Esophagus muscularis mucosa (tissue), 4 donors: ENCODE results near the gene NAGPA. TPM values are rescaled to one million over a fixed set of nuclear protein-coding genes. Genes with fewer than 3 reads are reported as not detected.

Source experiments
- DNase-seq: peaks from one replicate; pipeline ENCODE4 v3.0.0-alpha.2; 2017; ENCODE audit errors: extremely low spot score
- H3K27ac ChIP-seq, 4 donors: fragments of 200-600 bp; sonication (generic); replicated peaks in 1 of 4; 1 replicate in 3 of 4; 2 replicates in 1 of 4; pipeline ENCODE4 v1.5.1; 2016 to 2019; ENCODE audit warnings: mild to moderate bottlenecking in 1 of 4
- H3K27me3 ChIP-seq, 4 donors: fragments of 200-600 bp; sonication (generic); one replicate each; pipeline versions ENCODE4 v1.5.1 to v1.6.0; 2016 to 2019
- H3K36me3 ChIP-seq, 4 donors: fragments of 200-600 bp; sonication (generic); one replicate each; pipeline ENCODE4 v1.5.1; 2016 to 2019
- H3K4me1 ChIP-seq, 4 donors: fragments of 200-600 bp; sonication (generic); one replicate each; pipeline ENCODE4 v1.5.1; 2016 to 2019
- H3K4me3 ChIP-seq, 4 donors: fragments of 200-600 bp; sonication (generic); 1 replicate in 2 of 4; 2 replicates in 2 of 4; pipeline ENCODE4 v1.5.1; 2016 to 2019; ENCODE audit warnings: mild to moderate bottlenecking in 4 of 4, moderate library complexity in 1 of 4
- H3K9me3 ChIP-seq, 4 donors: fragments of 200-600 bp; sonication (generic); 1 replicate in 3 of 4; 2 replicates in 1 of 4; pipeline ENCODE4 v1.5.1; 2016 to 2019
- EP300 ChIP-seq: sonication (generic); formaldehyde crosslinking; IDR thresholded peaks from one replicate; pipeline ENCODE4 v1.6.1; 2017; ENCODE audit warnings: antibody characterized with exemption
- POLR2A ChIP-seq: fragments of 450-650 bp; IDR thresholded peaks from one replicate; pipeline ENCODE4 v1.6.1; 2017; ENCODE audit warnings: antibody characterized with exemption, moderate library complexity, mild to moderate bottlenecking, low read depth
- POLR2AphosphoS5 ChIP-seq, 2 donors: sonication (generic); formaldehyde crosslinking; IDR thresholded peaks; one replicate each; pipeline ENCODE4 v1.6.1; 2017; ENCODE audit warnings: antibody characterized with exemption in 2 of 2
- WGBS: methylation state at CpG from one replicate; pipeline ENCODE4 v1.1.5; 2018; 5-methylcytosine and 5-hydroxymethylcytosine counted together
- intact Hi-C: fragments of 100-400 bp; cut with DNase I; formaldehyde crosslinking; loops from one replicate; pipeline ENCODE4 v1.15.1; 2023
- total RNA-seq, 4 donors: library from RNA; depleted of rRNA; stranded (reverse); fragments of >200 nt; gene quantifications; one replicate each; pipeline versions ENCODE4 v1.1.0 to v1.2.1, GENCODE V29; 2016
- TF ChIP-seq, protein P1 (sequence below), 3 experiments: fragments of 200-600 bp in 2 of 3; fragments of 450-650 bp in 1 of 3; sonication (generic) in 2 of 3; IDR thresholded peaks; one replicate each; pipeline ENCODE4 v1.5.1; 2017 to 2019; ENCODE audit warnings: antibody characterized with exemption in 3 of 3, mild to moderate bottlenecking in 2 of 3, moderate library complexity in 1 of 3

The NAGPA gene
- total RNA-seq, 4 donors from 2014 or later = 15.4 to 24.1 (median 21.1) TPM

- intact Hi-C loops = no loop called here
- WGBS = 95% methylated on average over 22 of the region's 32 CpGs
- DNase-seq = no peak
- H3K27me3 ChIP-seq = no peaks in the 10 kb centered on the region
- H3K36me3 ChIP-seq = peaks cover 13 to 59% (median 33%) of the 10 kb centered on the region in 4 donors
- no peak for TF ChIP-seq POLR2AphosphoS5 (IDR thresholded peaks at IDR 0.05)
- no peak for TF ChIP-seq POLR2A
- TF ChIP-seq, protein P1, sequence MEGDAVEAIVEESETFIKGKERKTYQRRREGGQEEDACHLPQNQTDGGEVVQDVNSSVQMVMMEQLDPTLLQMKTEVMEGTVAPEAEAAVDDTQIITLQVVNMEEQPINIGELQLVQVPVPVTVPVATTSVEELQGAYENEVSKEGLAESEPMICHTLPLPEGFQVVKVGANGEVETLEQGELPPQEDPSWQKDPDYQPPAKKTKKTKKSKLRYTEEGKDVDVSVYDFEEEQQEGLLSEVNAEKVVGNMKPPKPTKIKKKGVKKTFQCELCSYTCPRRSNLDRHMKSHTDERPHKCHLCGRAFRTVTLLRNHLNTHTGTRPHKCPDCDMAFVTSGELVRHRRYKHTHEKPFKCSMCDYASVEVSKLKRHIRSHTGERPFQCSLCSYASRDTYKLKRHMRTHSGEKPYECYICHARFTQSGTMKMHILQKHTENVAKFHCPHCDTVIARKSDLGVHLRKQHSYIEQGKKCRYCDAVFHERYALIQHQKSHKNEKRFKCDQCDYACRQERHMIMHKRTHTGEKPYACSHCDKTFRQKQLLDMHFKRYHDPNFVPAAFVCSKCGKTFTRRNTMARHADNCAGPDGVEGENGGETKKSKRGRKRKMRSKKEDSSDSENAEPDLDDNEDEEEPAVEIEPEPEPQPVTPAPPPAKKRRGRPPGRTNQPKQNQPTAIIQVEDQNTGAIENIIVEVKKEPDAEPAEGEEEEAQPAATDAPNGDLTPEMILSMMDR (IDR thresholded peaks at IDR 0.05) = no peak
- no peak for TF ChIP-seq EP300
- H3K27ac ChIP-seq = no peak overlapping the region
- peaks cover 3 to 10% (median 8%) of the 10 kb centered on the region in 4 donors for H3K4me1 ChIP-seq
- H3K4me3 ChIP-seq = no peak overlapping the region
- H3K9me3 ChIP-seq = no peaks in the 10 kb centered on the region
Observed at GRCh38 chr16:5027575-5028235, 6.0 kb downstream of the NAGPA start.

DNA sequence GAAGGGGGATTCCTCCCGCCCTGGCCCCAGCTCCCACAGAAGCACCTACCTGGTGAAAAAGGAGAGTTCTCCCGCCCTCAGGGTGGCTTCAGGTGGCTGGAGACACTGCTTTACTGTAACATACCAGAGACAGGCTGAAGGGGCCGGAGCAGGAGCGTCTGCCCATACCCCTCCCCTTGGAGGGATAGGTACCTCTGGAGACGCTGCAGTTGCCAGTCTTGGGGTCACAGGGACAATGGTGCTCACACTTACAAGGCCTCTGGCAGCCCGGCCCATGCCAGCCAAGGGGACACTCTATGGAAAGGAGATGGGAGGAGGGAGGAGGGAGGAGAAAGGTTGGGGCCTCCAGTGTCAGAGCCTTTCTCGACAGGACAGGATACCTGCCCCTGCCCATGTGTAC, 6.6 kb downstream of the NAGPA start:
- H3K9me3 ChIP-seq = no peaks in the 10 kb centered on the region
- 81% methylated on average over 6 of the region's 7 CpGs for WGBS
- intact Hi-C loops = no loop called here
- no peaks in the 10 kb centered on the region for H3K27me3 ChIP-seq
- TF ChIP-seq, protein P1 (IDR thresholded peaks at IDR 0.05) = no peak
- no peak for TF ChIP-seq EP300
- no peak for TF ChIP-seq POLR2AphosphoS5 (IDR thresholded peaks at IDR 0.05)
- no peak for TF ChIP-seq POLR2A
- no peak overlapping the region for H3K27ac ChIP-seq
- no peak for DNase-seq
- peaks cover 0 to 4% (median 2%) of the 10 kb centered on the region in 4 donors for H3K4me1 ChIP-seq
- no peak overlapping the region for H3K4me3 ChIP-seq
- H3K36me3 ChIP-seq = peaks cover 13 to 59% (median 33%) of the 10 kb centered on the region in 4 donors

DNA sequence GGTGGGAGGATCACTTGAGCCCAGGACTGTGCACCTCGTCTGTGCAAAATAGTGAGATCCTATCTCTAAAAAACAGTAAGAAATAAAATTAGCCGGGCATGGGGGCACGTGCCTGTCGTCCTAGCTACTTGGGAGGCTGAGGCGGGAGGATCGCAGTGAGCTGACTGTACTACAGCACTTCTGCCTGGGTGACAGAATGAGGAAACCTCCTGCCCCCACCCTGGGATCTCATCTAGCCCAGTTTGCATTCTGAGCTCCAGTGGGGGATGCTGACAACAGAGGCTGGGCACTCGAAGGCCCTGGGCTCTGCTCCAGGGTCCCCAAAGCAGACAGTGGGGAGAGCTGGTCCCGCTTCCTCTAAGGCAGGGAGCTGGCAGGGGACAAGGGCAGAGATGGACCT, 7.1 kb downstream of the NAGPA start:
- DNase-seq = no peak

GRCh38 chr16:5025171-5025632, 8.5 kb downstream of the NAGPA start:
- no peak for TF ChIP-seq POLR2AphosphoS5 (IDR thresholded peaks at IDR 0.05)
- no peak for TF ChIP-seq POLR2A
- no peak for TF ChIP-seq EP300
- TF ChIP-seq, protein P1 (IDR thresholded peaks at IDR 0.05) = no peak
- peaks cover 0 to 11% (median 0%) of the 10 kb centered on the region in 4 donors for H3K27me3 ChIP-seq
- peaks cover 13 to 44% (median 31%) of the 10 kb centered on the region in 4 donors for H3K36me3 ChIP-seq
- no peak for DNase-seq
- WGBS = 55% methylated on average over 10 of the region's 17 CpGs
- intact Hi-C loops = no loop called here
- H3K9me3 ChIP-seq = no peaks in the 10 kb centered on the region
- no peaks in the 10 kb centered on the region for H3K4me1 ChIP-seq
- no peak overlapping the region for H3K4me3 ChIP-seq
- no peak overlapping the region for H3K27ac ChIP-seq

More for the DNA sequence above, 7.1 kb downstream of the NAGPA start:
- Histone ChIP-seq H3K4me3 (no peak overlapping the region), H3K4me1 (no peaks in the 10 kb centered on the region), H3K9me3 (no peaks in the 10 kb centered on the region), H3K27ac (no peak overlapping the region), H3K36me3 (peaks cover 13 to 57% (median 33%) of the 10 kb centered on the region in 4 donors), H3K27me3 (peaks cover 0 to under 1% (median 0%) of the 10 kb centered on the region in 4 donors)
- no peak for TF ChIP-seq POLR2AphosphoS5 (IDR thresholded peaks at IDR 0.05)
- intact Hi-C loops = no loop called here
- WGBS = 88% methylated on average over 6 of the region's 8 CpGs

DNA sequence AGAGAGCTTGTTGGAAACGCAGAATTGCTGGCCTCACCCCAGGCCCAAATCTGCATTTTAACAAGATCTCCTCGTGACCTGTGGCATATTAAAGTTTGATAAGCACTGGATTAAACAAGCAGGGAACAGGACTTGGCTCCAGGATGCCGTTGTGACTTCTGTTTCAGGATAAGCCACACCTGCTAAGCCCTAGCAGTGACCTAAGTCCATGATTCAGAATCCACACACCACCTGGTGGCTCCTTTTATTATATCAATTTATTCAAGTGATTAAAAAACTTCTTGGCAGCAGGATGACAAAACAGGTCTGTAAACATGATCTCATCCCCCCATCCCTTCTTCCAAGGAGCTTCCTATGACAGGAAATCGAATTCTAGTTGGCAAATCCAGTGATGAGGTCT, 9.1 kb downstream of the NAGPA start:
- 60% methylated on average over 4 of the region's 4 CpGs for WGBS
- H3K4me3 ChIP-seq = no peak overlapping the region
- peaks cover 0 to 11% (median 0%) of the 10 kb centered on the region in 4 donors for H3K27me3 ChIP-seq
- H3K27ac ChIP-seq = no peak overlapping the region
- TF ChIP-seq EP300 = no peak
- TF ChIP-seq POLR2AphosphoS5 (IDR thresholded peaks at IDR 0.05) = no peak
- TF ChIP-seq, protein P1 (IDR thresholded peaks at IDR 0.05) = no peak
- no peak for TF ChIP-seq POLR2A
- DNase-seq = no peak
- H3K36me3 ChIP-seq = peaks cover 13 to 39% (median 28%) of the 10 kb centered on the region in 4 donors
- H3K4me1 ChIP-seq = no peaks in the 10 kb centered on the region
- no peaks in the 10 kb centered on the region for H3K9me3 ChIP-seq
- intact Hi-C loops = no loop called here
